Smooth muscle cell of the brain vasculature (primary cell): Measurements from ENCODE around the gene MIA2.
"Not testable (repeated sequence)": the region's sequence is repeated elsewhere in the genome, so short reads cannot be mapped to it uniquely, and the experiment has no call there.

Source experiments
- DNase-seq: peaks from one replicate; pipeline ENCODE4 v3.0.0-alpha.2; 2012; ENCODE audit warnings: low read depth, low spot score

Gene MIA2

GRCh38 chr14:39231751-39232553, 1.8 kb upstream of the MIA2 start:
- DNase-seq, result not testable (repeated sequence)

- no peak for DNase-seq
These were observed 930 bp upstream of the MIA2 start for GRCh38 chr14:39232554-39233415.

- DNase-seq, result not testable (repeated sequence)
These were observed 1.3 kb downstream of the MIA2 start for GRCh38 chr14:39234986-39235385.

GRCh38 chr14:39235466-39235865, 1.8 kb downstream of the MIA2 start:
- DNase-seq, result not testable (repeated sequence)

- no peak for DNase-seq
These were observed 7.1 kb downstream of the MIA2 start for GRCh38 chr14:39240769-39241168.

- DNase-seq, result no peak
These were observed 7.9 kb downstream of the MIA2 start for GRCh38 chr14:39241637-39242036.

- DNase-seq, result no peak
These were observed 10.1 kb downstream of the MIA2 start for GRCh38 chr14:39243831-39244230.

GRCh38 chr14:39246618-39247017, 12.9 kb downstream of the MIA2 start:
- no peak for DNase-seq

GRCh38 chr14:39247256-39247655, 13.5 kb downstream of the MIA2 start:
- DNase-seq, result no peak

GRCh38 chr14:39251547-39251946, 17.8 kb downstream of the MIA2 start:
- DNase-seq, result no peak

- not testable (repeated sequence) for DNase-seq
These were observed 23.7 kb downstream of the MIA2 start for GRCh38 chr14:39257388-39257787.

- DNase-seq, result no peak
These were observed 25.2 kb downstream of the MIA2 start for GRCh38 chr14:39258782-39259545.

- not testable (repeated sequence) for DNase-seq
These were observed 26.4 kb downstream of the MIA2 start for GRCh38 chr14:39260161-39260560.

GRCh38 chr14:39262214-39262613, 28.5 kb downstream of the MIA2 start:
- not testable (repeated sequence) for DNase-seq

- DNase-seq, result no peak
These were observed 30.3 kb downstream of the MIA2 start for GRCh38 chr14:39264057-39264456.

- no peak for DNase-seq
These were observed 30.8 kb downstream of the MIA2 start for GRCh38 chr14:39264558-39264957.

- DNase-seq, result no peak
These were observed 31.3 kb downstream of the MIA2 start for GRCh38 chr14:39265033-39265432.

- no peak for DNase-seq
These were observed 32.2 kb downstream of the MIA2 start for GRCh38 chr14:39265806-39266524.

GRCh38 chr14:39266525-39266870, 32.8 kb downstream of the MIA2 start:
- DNase-seq, result no peak

- no peak for DNase-seq
These were observed 33.3 kb downstream of the MIA2 start for GRCh38 chr14:39266871-39267607.

- DNase-seq, result no peak
These were observed 33.9 kb downstream of the MIA2 start for GRCh38 chr14:39267608-39268005.
